ENCODE results near the gene SF1. TPM values are rescaled to one million over a fixed set of nuclear protein-coding genes. Genes with fewer than 3 reads are reported as not detected.

SF1 gene
- total RNA-seq, 2 donors from 2014 or later = 331 to 399 TPM

DNA sequence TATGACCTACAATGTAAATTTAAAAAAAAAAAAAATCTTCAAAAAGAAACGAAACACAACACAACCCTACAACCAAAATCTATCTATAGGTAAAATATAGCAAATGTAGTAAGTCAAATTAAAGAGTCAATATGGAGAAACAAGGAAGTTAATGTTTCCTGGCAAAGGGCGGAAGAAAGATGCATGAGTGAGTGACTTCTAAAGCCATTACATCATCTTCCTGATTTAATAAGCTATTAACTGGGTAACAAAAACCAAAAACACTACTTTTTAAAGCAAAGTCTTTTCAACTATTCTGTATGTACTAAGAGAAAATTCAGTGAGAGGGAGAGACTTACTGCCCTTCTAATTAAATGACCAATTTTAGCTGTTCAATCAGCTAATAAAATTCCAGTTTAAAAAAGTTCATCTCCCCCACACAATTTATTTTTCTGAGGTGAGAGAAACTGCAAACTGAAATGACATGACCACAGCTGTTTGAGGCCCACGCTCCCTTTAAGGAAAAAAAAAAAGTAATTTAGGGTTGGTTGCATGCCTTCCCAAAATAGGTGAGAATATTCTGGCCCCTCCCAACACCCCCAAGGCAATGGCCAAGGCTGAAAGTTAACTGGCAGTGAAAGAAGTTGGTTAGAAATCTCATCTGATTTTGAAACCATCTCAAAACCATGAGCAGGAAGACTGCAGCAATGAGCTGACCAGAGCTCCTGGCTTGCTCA, 5.9 kb downstream of the SF1 start:
- Histone ChIP-seq H3K9me3 (ENCODE audit: control insufficient read depth, low read length) (no peaks in the 10 kb centered on the region), H3K4me3 (ENCODE audit: low read length) (no peak overlapping the region), H3K9ac (ENCODE audit: extremely low read depth, low read length, poor library complexity, severe bottlenecking) (no peak overlapping the region), H3K27ac (ENCODE audit: low read depth, low read length) (no peak overlapping the region), H3K36me3 (ENCODE audit: control insufficient read depth, insufficient read depth, low read length) (peaks cover 100% of the 10 kb centered on the region), H3K4me1 (ENCODE audit: control insufficient read depth, insufficient read depth, low read length) (peaks cover 5% of the 10 kb centered on the region), H3K27me3 (ENCODE audit: control insufficient read depth, insufficient read depth, low read length, poor library complexity, severe bottlenecking) (no peaks in the 10 kb centered on the region)
- no peaks in the 10 kb centered on the region for H3K9me3 Mint-ChIP-seq
- no peak for TF ChIP-seq CTCF (conservative IDR thresholded peaks at IDR 0.05)
- H3K36me3 Mint-ChIP-seq (ENCODE audit: low read depth) = peaks cover 98% of the 10 kb centered on the region
- no peak for DNase-seq
- H3K27me3 Mint-ChIP-seq (ENCODE audit: insufficient read depth) = no peaks in the 10 kb centered on the region
- 100% methylated on average over 2 of the region's 3 CpGs; no CpG with 5 or more reads in 1 of the 2 experiments for WGBS, 2 experiments (ENCODE audit: insufficient coverage in 1 of 2, insufficient read length in 1 of 2)
- no peak overlapping the region for H3K4me3 Mint-ChIP-seq
- H3K27ac Mint-ChIP-seq = peak overlapping the region; percentile 82
- H3K4me1 Mint-ChIP-seq = peaks cover 19% of the 10 kb centered on the region

GRCh38 chr11:64771861-64772260, 6.5 kb downstream of the SF1 start:
- Histone ChIP-seq H3K4me1 (ENCODE audit: control insufficient read depth, insufficient read depth, low read length) (peaks cover 5% of the 10 kb centered on the region), H3K27me3 (ENCODE audit: control insufficient read depth, insufficient read depth, low read length, poor library complexity, severe bottlenecking) (no peaks in the 10 kb centered on the region), H3K27ac (ENCODE audit: low read depth, low read length) (no peak overlapping the region), H3K9me3 (ENCODE audit: control insufficient read depth, low read length) (no peaks in the 10 kb centered on the region), H3K9ac (ENCODE audit: extremely low read depth, low read length, poor library complexity, severe bottlenecking) (no peak overlapping the region), H3K4me3 (ENCODE audit: low read length) (no peak overlapping the region), H3K36me3 (ENCODE audit: control insufficient read depth, insufficient read depth, low read length) (peaks cover 100% of the 10 kb centered on the region)
- H3K9me3 Mint-ChIP-seq = no peaks in the 10 kb centered on the region
- no peak for TF ChIP-seq CTCF (conservative IDR thresholded peaks at IDR 0.05)
- DNase-seq = no peak
- H3K4me1 Mint-ChIP-seq = peaks cover 15% of the 10 kb centered on the region
- H3K36me3 Mint-ChIP-seq (ENCODE audit: low read depth) = peaks cover 98% of the 10 kb centered on the region
- H3K27me3 Mint-ChIP-seq (ENCODE audit: insufficient read depth) = no peaks in the 10 kb centered on the region
- no peak overlapping the region for H3K4me3 Mint-ChIP-seq
- 100% methylated on average over 2 of the region's 2 CpGs; no CpG with 5 or more reads in 1 of the 2 experiments for WGBS, 2 experiments (ENCODE audit: insufficient coverage in 1 of 2, insufficient read length in 1 of 2)
- H3K27ac Mint-ChIP-seq = peak overlapping the region; percentile 82

GRCh38 chr11:64770120-64770519, 8.2 kb downstream of the SF1 start:
- peaks cover 91% of the 10 kb centered on the region for H3K36me3 ChIP-seq (ENCODE audit: control insufficient read depth, insufficient read depth, low read length)
- no peak for TF ChIP-seq CTCF (conservative IDR thresholded peaks at IDR 0.05)
- H3K4me3 ChIP-seq (ENCODE audit: low read length) = no peak overlapping the region
- Mint-ChIP-seq H3K9me3 (no peaks in the 10 kb centered on the region), H3K4me3 (no peak overlapping the region), H3K27ac (no peak overlapping the region), H3K27me3 (ENCODE audit: insufficient read depth) (no peaks in the 10 kb centered on the region), H3K36me3 (ENCODE audit: low read depth) (peaks cover 92% of the 10 kb centered on the region), H3K4me1 (peaks cover 6% of the 10 kb centered on the region)
- no peaks in the 10 kb centered on the region for H3K27me3 ChIP-seq (ENCODE audit: control insufficient read depth, insufficient read depth, low read length, poor library complexity, severe bottlenecking)
- WGBS, 2 experiments (ENCODE audit: insufficient coverage in 1 of 2, insufficient read length in 1 of 2) = 95 to 97% methylated on average over 11 to 12 of the region's 12 CpGs
- DNase-seq = no peak
- H3K27ac ChIP-seq (ENCODE audit: low read depth, low read length) = no peak overlapping the region
- no peaks in the 10 kb centered on the region for H3K4me1 ChIP-seq (ENCODE audit: control insufficient read depth, insufficient read depth, low read length)
- H3K9me3 ChIP-seq (ENCODE audit: control insufficient read depth, low read length) = no peaks in the 10 kb centered on the region
- H3K9ac ChIP-seq (ENCODE audit: extremely low read depth, low read length, poor library complexity, severe bottlenecking) = no peak overlapping the region

Data from endodermal cell (in vitro differentiated cells).